ENCODE results near the gene ZFAND2A. TPM values are rescaled to one million over a fixed set of nuclear protein-coding genes. Genes with fewer than 3 reads are reported as not detected.

The ZFAND2A gene
- total RNA-seq, 1 experiment from 2014 or later: 14.5 TPM

DNA sequence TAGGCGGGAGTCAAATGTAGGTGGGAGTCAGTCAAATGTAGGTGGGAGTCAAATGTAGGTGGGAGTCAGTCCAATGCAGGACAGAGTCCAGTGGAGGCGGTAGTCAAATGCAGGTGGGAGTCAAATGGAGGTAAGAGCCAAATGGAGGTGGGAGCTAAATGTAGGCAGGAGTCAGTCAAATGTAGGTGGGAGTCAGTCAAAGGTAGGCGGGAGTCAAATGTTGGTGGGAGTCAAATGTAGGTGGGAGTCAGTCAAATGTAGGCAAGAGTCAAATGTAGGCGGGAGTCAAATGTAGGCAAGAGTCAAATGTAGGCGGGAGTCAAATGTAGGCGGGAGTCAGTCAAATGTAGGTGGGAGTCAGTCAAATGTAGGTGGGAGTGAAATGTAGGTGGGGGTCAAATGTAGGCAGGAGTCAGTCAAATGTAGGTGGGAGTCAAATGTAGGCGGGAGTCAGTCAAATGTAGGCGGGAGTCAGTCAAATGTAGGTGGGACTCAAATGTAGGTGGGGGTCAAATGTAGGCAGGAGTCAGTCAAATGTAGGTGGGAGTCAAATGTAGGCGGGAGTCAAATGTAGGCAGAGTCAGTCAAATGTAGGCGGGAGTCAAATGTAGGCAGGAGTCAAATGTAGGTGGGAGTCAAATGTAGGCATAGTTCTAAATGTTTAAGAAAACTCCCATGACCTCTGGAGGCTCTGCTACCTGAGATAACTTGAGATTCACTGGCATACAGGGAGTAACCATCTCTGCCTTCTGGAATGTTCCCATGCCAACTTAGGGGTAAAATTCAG lies 30.2 kb upstream of the ZFAND2A start (continued):
- TF ChIP-seq, protein P1, sequence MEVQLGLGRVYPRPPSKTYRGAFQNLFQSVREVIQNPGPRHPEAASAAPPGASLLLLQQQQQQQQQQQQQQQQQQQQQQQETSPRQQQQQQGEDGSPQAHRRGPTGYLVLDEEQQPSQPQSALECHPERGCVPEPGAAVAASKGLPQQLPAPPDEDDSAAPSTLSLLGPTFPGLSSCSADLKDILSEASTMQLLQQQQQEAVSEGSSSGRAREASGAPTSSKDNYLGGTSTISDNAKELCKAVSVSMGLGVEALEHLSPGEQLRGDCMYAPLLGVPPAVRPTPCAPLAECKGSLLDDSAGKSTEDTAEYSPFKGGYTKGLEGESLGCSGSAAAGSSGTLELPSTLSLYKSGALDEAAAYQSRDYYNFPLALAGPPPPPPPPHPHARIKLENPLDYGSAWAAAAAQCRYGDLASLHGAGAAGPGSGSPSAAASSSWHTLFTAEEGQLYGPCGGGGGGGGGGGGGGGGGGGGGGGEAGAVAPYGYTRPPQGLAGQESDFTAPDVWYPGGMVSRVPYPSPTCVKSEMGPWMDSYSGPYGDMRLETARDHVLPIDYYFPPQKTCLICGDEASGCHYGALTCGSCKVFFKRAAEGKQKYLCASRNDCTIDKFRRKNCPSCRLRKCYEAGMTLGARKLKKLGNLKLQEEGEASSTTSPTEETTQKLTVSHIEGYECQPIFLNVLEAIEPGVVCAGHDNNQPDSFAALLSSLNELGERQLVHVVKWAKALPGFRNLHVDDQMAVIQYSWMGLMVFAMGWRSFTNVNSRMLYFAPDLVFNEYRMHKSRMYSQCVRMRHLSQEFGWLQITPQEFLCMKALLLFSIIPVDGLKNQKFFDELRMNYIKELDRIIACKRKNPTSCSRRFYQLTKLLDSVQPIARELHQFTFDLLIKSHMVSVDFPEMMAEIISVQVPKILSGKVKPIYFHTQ (CRISPR knock-in tag; IDR thresholded peaks at IDR 0.05): no peak

DNA sequence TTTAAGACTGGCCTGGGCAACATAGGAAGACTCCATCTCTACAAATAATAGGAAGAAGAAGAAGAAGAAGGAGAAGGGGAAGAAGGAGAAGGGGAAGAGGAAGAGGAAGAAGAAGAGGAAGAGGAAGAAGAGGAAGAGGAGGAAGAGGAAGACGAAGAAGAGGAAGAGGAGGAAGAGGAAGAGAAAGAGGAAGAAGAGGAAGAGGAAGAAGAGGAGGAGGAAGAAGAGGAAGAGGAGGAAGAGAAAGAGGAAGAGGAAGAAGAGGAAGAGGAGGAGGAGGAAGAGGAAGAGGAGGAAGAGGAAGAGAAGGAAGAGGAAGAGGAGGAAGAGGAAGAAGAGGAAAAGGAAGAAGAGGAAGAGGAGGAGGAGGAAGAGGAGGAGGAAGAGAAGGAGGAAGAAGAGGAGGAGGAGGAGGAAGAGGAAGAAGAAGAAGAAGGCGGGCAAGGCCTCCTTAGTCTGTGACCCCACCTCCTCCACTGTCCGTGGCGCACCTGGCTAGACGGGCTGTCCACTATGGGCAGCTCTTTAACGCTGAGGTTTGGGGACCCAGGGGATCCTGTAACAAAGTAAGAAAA lies 28.8 kb upstream of the ZFAND2A start:
- Mint-ChIP-seq H3K4me1 (no peaks in the 10 kb centered on the region), H3K27ac (no peak overlapping the region), H3K36me3 (0 out of 2 replicates have a peak, but pooled peaks cover 3% of the 10 kb centered on the region), H3K27me3 (ENCODE audit: low read depth) (peaks cover 10% of the 10 kb centered on the region), H3K4me3 (no peak overlapping the region), H3K9me3 (peaks cover 28% of the 10 kb centered on the region)
- POLR2A ChIA-PET: no interaction called here
- CTCF ChIA-PET: no interaction called here
- ATAC-seq (no peak), DNase-seq (ENCODE audit: low spot score) (no peak)
- TF ChIP-seq TEAD4 (CRISPR knock-in tag; IDR thresholded peaks at IDR 0.05): no peak
- no peak for TF ChIP-seq NFATC4 (CRISPR knock-in tag; IDR thresholded peaks at IDR 0.05)
- no peak for TF ChIP-seq CREB1 (CRISPR knock-in tag; IDR thresholded peaks at IDR 0.05)
- no peak for TF ChIP-seq SOX15 (CRISPR knock-in tag; IDR thresholded peaks at IDR 0.05)

DNA sequence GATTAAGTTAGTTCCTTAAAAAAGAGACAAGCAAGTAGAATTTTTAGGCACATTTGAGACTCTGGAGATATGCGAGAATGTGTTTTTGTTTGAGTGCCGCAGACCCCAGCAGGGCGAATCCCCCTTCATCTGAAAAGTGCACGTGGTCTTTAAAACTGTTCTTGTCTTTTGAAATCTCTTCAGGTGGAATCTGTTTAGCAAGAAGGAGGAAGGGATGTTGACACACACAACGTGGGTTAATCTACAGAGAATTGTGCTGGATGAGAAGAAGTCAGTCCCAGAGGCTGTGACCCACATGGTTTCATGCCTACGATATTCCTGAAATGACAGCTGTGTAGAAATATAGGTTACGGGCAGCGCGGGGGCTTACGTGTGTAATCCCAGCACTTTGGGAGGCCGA lies 27.1 kb upstream of the ZFAND2A start:
- 0 out of 2 replicates have a peak, but pooled peaks cover 3% of the 10 kb centered on the region for H3K36me3 Mint-ChIP-seq
- TF ChIP-seq ZBTB21 (CRISPR knock-in tag; IDR thresholded peaks at IDR 0.05; ENCODE audit: borderline replicate concordance) (no peak), SOX15 (CRISPR knock-in tag; IDR thresholded peaks at IDR 0.05) (no peak), CREB1 (CRISPR knock-in tag; IDR thresholded peaks at IDR 0.05) (no peak)
- TF ChIP-seq, protein P2, sequence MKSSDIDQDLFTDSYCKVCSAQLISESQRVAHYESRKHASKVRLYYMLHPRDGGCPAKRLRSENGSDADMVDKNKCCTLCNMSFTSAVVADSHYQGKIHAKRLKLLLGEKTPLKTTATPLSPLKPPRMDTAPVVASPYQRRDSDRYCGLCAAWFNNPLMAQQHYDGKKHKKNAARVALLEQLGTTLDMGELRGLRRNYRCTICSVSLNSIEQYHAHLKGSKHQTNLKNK (CRISPR knock-in tag; IDR thresholded peaks at IDR 0.05): no peak
- TF ChIP-seq, protein P3, sequence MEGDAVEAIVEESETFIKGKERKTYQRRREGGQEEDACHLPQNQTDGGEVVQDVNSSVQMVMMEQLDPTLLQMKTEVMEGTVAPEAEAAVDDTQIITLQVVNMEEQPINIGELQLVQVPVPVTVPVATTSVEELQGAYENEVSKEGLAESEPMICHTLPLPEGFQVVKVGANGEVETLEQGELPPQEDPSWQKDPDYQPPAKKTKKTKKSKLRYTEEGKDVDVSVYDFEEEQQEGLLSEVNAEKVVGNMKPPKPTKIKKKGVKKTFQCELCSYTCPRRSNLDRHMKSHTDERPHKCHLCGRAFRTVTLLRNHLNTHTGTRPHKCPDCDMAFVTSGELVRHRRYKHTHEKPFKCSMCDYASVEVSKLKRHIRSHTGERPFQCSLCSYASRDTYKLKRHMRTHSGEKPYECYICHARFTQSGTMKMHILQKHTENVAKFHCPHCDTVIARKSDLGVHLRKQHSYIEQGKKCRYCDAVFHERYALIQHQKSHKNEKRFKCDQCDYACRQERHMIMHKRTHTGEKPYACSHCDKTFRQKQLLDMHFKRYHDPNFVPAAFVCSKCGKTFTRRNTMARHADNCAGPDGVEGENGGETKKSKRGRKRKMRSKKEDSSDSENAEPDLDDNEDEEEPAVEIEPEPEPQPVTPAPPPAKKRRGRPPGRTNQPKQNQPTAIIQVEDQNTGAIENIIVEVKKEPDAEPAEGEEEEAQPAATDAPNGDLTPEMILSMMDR (IDR thresholded peaks at IDR 0.05): no peak
- ATAC-seq: no peak
- DNase-seq (ENCODE audit: low spot score): no peak
- no peak overlapping the region for H3K4me3 Mint-ChIP-seq
- peaks cover 27% of the 10 kb centered on the region for H3K9me3 Mint-ChIP-seq
- ChIA-PET CTCF (interaction anchor here (0.7 to 2.2 kb wide), 4 partner anchors 10 to 246 kb away, joined by 3 to 15 read pairs (median 6); no protein-coding TSS in a partner anchor), POLR2A (no interaction called here)
- H3K4me1 Mint-ChIP-seq: no peaks in the 10 kb centered on the region
- H3K27ac Mint-ChIP-seq: no peak overlapping the region
- peaks cover 10% of the 10 kb centered on the region for H3K27me3 Mint-ChIP-seq (ENCODE audit: low read depth)

DNA sequence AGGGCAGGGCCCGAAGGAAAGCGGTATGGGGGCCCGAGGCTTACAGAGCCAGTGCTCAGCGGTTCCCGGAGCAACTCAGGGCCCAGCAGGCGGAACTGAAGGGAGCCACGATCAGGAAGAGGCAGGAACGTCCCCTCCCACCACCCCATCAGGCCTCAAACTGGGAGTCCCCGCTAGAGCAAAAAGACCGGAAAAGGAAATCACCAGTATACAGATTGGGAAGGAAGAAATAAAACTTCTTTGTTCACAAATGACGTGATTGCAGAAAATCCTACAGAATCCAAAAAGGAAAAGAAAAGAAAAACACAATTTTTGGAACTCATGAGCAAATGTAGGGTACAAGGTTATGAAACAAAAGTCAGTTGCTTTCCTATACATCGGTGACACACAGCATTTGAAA lies 21.6 kb upstream of the ZFAND2A start:
- CTCF ChIA-PET: interaction anchor here (2.8 kb wide), 1 partner anchor 11 kb away, joined by 16 read pairs; no protein-coding TSS in a partner anchor

DNA sequence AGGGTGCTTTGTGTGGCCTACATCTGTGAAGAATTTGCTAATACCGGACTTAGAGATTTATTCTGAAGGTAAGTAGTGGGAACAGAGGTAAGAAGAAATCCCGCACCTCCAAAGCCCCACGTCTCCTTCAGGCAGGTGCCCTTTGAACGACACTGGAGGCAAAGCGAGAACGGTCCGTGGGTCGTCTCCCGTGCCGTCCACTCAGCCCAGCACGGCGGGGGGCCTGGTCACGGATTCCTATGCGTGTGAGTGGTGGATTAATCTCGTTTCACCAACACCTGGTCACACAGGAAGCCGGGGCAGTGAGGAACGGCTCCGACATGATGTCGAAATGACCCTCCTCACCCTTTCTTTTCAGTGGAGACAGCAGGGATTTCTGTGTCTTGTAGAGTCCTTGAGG lies 21.0 kb upstream of the ZFAND2A start:
- peaks cover 12% of the 10 kb centered on the region for H3K27me3 Mint-ChIP-seq (ENCODE audit: low read depth)
- ChIA-PET CTCF (interaction anchor here (1.3 to 2.8 kb wide), 2 partner anchors 10 to 188 kb away, joined by 6 to 16 read pairs; no protein-coding TSS in a partner anchor), POLR2A (no interaction called here)
- peaks cover 23% of the 10 kb centered on the region for H3K9me3 Mint-ChIP-seq
- peaks cover 10% of the 10 kb centered on the region for H3K36me3 Mint-ChIP-seq
- no peaks in the 10 kb centered on the region for H3K4me1 Mint-ChIP-seq
- no peak for DNase-seq (ENCODE audit: low spot score)
- H3K4me3 Mint-ChIP-seq: no peak overlapping the region
- no peak overlapping the region for H3K27ac Mint-ChIP-seq
- ATAC-seq: no peak
- TF ChIP-seq ZNF416 (CRISPR knock-in tag; IDR thresholded peaks at IDR 0.05): no peak
- TF ChIP-seq, protein P4, sequence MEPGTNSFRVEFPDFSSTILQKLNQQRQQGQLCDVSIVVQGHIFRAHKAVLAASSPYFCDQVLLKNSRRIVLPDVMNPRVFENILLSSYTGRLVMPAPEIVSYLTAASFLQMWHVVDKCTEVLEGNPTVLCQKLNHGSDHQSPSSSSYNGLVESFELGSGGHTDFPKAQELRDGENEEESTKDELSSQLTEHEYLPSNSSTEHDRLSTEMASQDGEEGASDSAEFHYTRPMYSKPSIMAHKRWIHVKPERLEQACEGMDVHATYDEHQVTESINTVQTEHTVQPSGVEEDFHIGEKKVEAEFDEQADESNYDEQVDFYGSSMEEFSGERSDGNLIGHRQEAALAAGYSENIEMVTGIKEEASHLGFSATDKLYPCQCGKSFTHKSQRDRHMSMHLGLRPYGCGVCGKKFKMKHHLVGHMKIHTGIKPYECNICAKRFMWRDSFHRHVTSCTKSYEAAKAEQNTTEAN (CRISPR knock-in tag; IDR thresholded peaks at IDR 0.05): no peak
- TF ChIP-seq ZNF263 (CRISPR knock-in tag; IDR thresholded peaks at IDR 0.05; ENCODE audit: low read depth): no peak
- TF ChIP-seq, protein P5, sequence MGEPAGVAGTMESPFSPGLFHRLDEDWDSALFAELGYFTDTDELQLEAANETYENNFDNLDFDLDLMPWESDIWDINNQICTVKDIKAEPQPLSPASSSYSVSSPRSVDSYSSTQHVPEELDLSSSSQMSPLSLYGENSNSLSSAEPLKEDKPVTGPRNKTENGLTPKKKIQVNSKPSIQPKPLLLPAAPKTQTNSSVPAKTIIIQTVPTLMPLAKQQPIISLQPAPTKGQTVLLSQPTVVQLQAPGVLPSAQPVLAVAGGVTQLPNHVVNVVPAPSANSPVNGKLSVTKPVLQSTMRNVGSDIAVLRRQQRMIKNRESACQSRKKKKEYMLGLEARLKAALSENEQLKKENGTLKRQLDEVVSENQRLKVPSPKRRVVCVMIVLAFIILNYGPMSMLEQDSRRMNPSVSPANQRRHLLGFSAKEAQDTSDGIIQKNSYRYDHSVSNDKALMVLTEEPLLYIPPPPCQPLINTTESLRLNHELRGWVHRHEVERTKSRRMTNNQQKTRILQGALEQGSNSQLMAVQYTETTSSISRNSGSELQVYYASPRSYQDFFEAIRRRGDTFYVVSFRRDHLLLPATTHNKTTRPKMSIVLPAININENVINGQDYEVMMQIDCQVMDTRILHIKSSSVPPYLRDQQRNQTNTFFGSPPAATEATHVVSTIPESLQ (CRISPR knock-in tag; IDR thresholded peaks at IDR 0.05): no peak
- no peak for TF ChIP-seq NFATC4 (CRISPR knock-in tag; IDR thresholded peaks at IDR 0.05)
- TF ChIP-seq, protein P6, sequence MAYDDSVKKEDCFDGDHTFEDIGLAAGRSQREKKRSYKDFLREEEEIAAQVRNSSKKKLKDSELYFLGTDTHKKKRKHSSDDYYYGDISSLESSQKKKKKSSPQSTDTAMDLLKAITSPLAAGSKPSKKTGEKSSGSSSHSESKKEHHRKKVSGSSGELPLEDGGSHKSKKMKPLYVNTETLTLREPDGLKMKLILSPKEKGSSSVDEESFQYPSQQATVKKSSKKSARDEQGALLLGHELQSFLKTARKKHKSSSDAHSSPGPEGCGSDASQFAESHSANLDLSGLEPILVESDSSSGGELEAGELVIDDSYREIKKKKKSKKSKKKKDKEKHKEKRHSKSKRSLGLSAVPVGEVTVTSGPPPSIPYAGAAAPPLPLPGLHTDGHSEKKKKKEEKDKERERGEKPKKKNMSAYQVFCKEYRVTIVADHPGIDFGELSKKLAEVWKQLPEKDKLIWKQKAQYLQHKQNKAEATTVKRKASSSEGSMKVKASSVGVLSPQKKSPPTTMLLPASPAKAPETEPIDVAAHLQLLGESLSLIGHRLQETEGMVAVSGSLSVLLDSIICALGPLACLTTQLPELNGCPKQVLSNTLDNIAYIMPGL (CRISPR knock-in tag; IDR thresholded peaks at IDR 0.05): no peak

More for the DNA sequence above, 21.6 kb upstream of the ZFAND2A start:
- ATAC-seq: no peak
- Mint-ChIP-seq H3K27ac (no peak overlapping the region), H3K36me3 (peaks cover 10% of the 10 kb centered on the region), H3K4me1 (no peaks in the 10 kb centered on the region), H3K27me3 (ENCODE audit: low read depth) (peaks cover 9% of the 10 kb centered on the region), H3K9me3 (peaks cover 21% of the 10 kb centered on the region), H3K4me3 (no peak overlapping the region)
- TF ChIP-seq EMX1 (CRISPR knock-in tag; IDR thresholded peaks at IDR 0.05): no peak
- TF ChIP-seq ZNF396 (CRISPR knock-in tag; IDR thresholded peaks at IDR 0.05; ENCODE audit: borderline replicate concordance): no peak
- TF ChIP-seq MXD4 (CRISPR knock-in tag; IDR thresholded peaks at IDR 0.05; ENCODE audit: borderline replicate concordance): no peak
- TF ChIP-seq RORB (CRISPR knock-in tag; IDR thresholded peaks at IDR 0.05): no peak
- POLR2A ChIA-PET: no interaction called here
- no peak for DNase-seq (ENCODE audit: low spot score)

All from WTC11 (cell line).